Vagina (tissue), 2 donors: ENCODE measurements around the gene ZNF827. TPM values are rescaled to one million over a fixed set of nuclear protein-coding genes. Genes with fewer than 3 reads are reported as not detected.

Experiments
- DNase-seq, 2 donors: peaks; one replicate each; pipeline ENCODE4 v3.0.0-alpha.2; 2017; ENCODE audit errors: extremely low spot score in 2 of 2
- H3K27ac ChIP-seq: fragments of 200-600 bp; sonication (generic); one replicate; pipeline ENCODE4 v1.5.1; 2019
- H3K27me3 ChIP-seq: fragments of 200-600 bp; sonication (generic); one replicate; pipeline ENCODE4 v1.5.1; 2019
- H3K36me3 ChIP-seq, 2 donors: fragments of 200-600 bp; sonication (generic); one replicate each; pipeline ENCODE4 v1.5.1; 2017 to 2019
- H3K4me1 ChIP-seq: fragments of 200-600 bp; sonication (generic); one replicate; pipeline ENCODE4 v1.5.1; 2019
- H3K4me3 ChIP-seq, 2 donors: fragments of 200-600 bp; sonication (generic); 1 replicate in 1 of 2; 2 replicates in 1 of 2; pipeline ENCODE4 v1.5.1; 2016 to 2019
- H3K9me3 ChIP-seq: fragments of 200-600 bp; sonication (generic); one replicate; pipeline ENCODE4 v1.5.1; 2019
- CTCF ChIP-seq, 3 experiments: fragments of 450-650 bp in 2 of 3; fragments of 200-600 bp in 1 of 3; sonication (generic) in 1 of 3; IDR thresholded peaks; one replicate each; pipeline ENCODE4 v1.5.1; 2017 to 2019; ENCODE audit warnings: antibody characterized with exemption in 3 of 3, mild to moderate bottlenecking in 2 of 3, moderate library complexity in 2 of 3
- POLR2A ChIP-seq, 2 donors: fragments of 450-650 bp; IDR thresholded peaks; one replicate each; pipeline ENCODE4 v1.6.1; 2017; ENCODE audit warnings: antibody characterized with exemption in 2 of 2, mild to moderate bottlenecking in 2 of 2, moderate library complexity in 2 of 2
- POLR2AphosphoS5 ChIP-seq, 2 donors: sonication (generic); formaldehyde crosslinking; IDR thresholded peaks; one replicate each; pipeline ENCODE4 v1.9.0; 2017; ENCODE audit warnings: antibody characterized with exemption in 2 of 2, mild to moderate bottlenecking in 2 of 2, low read depth in 1 of 2; ENCODE audit not compliant: insufficient read depth in 1 of 2
- intact Hi-C: fragments of 100-400 bp; cut with DNase I; formaldehyde crosslinking; loops from one replicate; pipeline ENCODE4 v1.15.1; 2023
- total RNA-seq: library from RNA; depleted of rRNA; stranded (reverse); fragments of >200 nt; gene quantifications from one replicate; pipeline ENCODE4 v1.2.3, GENCODE V29; 2016

Gene ZNF827
- total RNA-seq, 1 donor from 2014 or later = 19.2 TPM

- H3K27ac ChIP-seq = no peak overlapping the region
- no peak for TF ChIP-seq POLR2A (IDR thresholded peaks at IDR 0.05)
- no peak for TF ChIP-seq POLR2AphosphoS5 (IDR thresholded peaks at IDR 0.05; ENCODE audit: insufficient read depth in 1 of 2, low read depth in 1 of 2)
- TF ChIP-seq CTCF (IDR thresholded peaks at IDR 0.05) = no peak
- H3K27me3 ChIP-seq = no peaks in the 10 kb centered on the region
- no peak for DNase-seq
- intact Hi-C loops = no loop called here
- H3K4me3 ChIP-seq = no peak overlapping the region
- no peaks in the 10 kb centered on the region for H3K4me1 ChIP-seq
- no peaks in the 10 kb centered on the region for H3K9me3 ChIP-seq
- H3K36me3 ChIP-seq = peaks cover 0 to 12% of the 10 kb centered on the region in 2 donors
These were observed 182.4 kb downstream of the ZNF827 start for GRCh38 chr4:145756244-145756643.

DNA sequence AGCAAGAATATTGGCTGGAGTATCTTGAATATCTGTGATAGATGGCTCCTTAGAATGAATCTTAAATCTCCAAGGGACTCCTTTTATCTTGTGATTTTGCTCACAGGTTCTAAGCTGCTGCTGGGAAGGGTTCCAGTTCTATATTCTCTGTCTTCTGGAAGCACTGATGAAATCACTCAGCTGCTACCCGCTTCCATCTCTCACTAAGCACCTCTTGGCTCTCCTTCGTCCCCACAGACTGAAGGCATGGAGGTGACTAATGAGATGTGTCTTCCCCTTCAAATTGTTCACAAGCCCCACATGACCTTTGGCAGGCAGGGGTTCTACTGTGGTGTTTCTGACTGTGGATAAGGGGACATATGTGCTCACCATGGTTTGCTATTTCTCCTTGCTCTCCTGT is 182.8 kb downstream of the ZNF827 start:
- H3K9me3 ChIP-seq = no peaks in the 10 kb centered on the region
- H3K27ac ChIP-seq = no peak overlapping the region
- DNase-seq = no peak
- intact Hi-C loops = no loop called here
- H3K4me3 ChIP-seq = no peak overlapping the region
- H3K36me3 ChIP-seq = peaks cover 0 to 8% of the 10 kb centered on the region in 2 donors
- H3K4me1 ChIP-seq = no peaks in the 10 kb centered on the region
- no peaks in the 10 kb centered on the region for H3K27me3 ChIP-seq
- no peak for TF ChIP-seq POLR2AphosphoS5 (IDR thresholded peaks at IDR 0.05; ENCODE audit: insufficient read depth in 1 of 2, low read depth in 1 of 2)
- no peak for TF ChIP-seq POLR2A (IDR thresholded peaks at IDR 0.05)
- TF ChIP-seq CTCF (IDR thresholded peaks at IDR 0.05) = no peak

DNA sequence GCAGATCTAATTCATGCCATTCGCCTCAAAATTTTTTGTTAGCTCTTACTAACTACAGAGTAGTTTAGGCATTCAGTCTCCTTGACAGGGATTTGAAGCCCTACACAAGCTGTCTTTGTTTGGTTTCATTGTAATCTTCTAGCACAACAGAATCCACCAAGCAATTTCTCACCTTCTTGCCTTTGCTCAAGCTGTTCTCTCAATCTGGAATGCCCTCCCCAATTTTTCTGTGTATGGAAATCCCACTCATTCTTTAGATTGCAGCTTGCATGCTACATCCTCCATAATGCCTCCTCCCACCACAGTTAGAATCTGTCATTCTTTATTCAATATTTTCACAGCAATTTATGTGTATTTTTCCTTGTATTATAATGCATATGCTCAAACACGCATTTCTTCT is 195.0 kb downstream of the ZNF827 start:
- DNase-seq = no peak
- Histone ChIP-seq H3K27me3 (no peaks in the 10 kb centered on the region), H3K4me1 (no peaks in the 10 kb centered on the region), H3K27ac (no peak overlapping the region), H3K36me3 (no peaks in the 10 kb centered on the region), H3K4me3 (no peak overlapping the region), H3K9me3 (no peaks in the 10 kb centered on the region)
- TF ChIP-seq POLR2A (IDR thresholded peaks at IDR 0.05) = no peak
- TF ChIP-seq CTCF (IDR thresholded peaks at IDR 0.05) = no peak
- no peak for TF ChIP-seq POLR2AphosphoS5 (IDR thresholded peaks at IDR 0.05; ENCODE audit: insufficient read depth in 1 of 2, low read depth in 1 of 2)
- intact Hi-C loops = no loop called here

DNA sequence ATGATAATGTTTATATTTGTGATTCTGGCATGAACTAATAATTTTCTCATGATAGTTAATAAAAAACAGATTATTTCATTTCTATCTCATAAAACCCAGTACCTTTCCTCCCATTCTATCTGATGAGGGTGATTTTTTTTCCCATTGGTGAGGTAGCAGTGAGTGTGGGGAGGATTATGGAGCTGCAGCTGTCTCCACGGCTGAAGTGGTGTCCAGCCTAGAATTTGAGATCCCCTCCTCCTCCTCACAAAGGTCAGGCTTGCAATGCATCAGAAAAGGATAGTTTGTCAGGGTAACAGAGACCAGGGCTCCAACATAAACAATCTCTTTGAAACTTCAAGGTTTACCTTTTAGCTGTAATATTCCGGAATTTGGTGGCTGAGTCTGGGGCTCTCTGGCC is 197.8 kb downstream of the ZNF827 start:
- Histone ChIP-seq H3K27ac (no peak overlapping the region), H3K9me3 (no peaks in the 10 kb centered on the region), H3K4me3 (no peak overlapping the region), H3K4me1 (peaks cover 4% of the 10 kb centered on the region), H3K27me3 (no peaks in the 10 kb centered on the region), H3K36me3 (no peaks in the 10 kb centered on the region)
- intact Hi-C loops = no loop called here
- no peak for DNase-seq
- no peak for TF ChIP-seq POLR2AphosphoS5 (IDR thresholded peaks at IDR 0.05; ENCODE audit: insufficient read depth in 1 of 2, low read depth in 1 of 2)
- TF ChIP-seq POLR2A (IDR thresholded peaks at IDR 0.05) = no peak
- no peak for TF ChIP-seq CTCF (IDR thresholded peaks at IDR 0.05)

DNA sequence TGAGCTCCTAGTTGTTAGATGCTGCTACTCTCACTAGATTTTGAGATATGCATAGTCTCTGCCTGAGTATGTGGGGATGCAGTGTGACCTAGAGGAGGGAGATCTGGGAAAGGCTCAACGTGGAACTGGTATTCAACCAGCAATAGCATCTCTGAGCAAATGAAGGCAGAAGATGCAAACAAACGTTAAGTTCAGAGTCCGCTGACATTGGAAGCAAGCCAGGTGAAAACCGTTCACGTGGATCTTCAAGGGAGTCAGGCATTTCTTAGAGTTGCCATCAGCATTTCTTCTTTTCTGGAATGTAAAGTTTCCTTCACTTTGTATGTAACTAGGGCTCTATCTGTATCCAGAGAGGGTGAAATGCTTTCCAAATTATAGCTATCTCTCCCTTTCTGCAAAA is 198.8 kb downstream of the ZNF827 start:
- intact Hi-C loops = loop anchor here (10.0 kb wide), 1 partner anchor 115 kb away; no protein-coding TSS in a partner anchor
- H3K27me3 ChIP-seq = no peaks in the 10 kb centered on the region
- H3K9me3 ChIP-seq = no peaks in the 10 kb centered on the region

More for the DNA sequence above, 198.8 kb downstream of the ZNF827 start:
- H3K27ac ChIP-seq = no peak overlapping the region
- DNase-seq = no peak
- H3K36me3 ChIP-seq = no peaks in the 10 kb centered on the region
- H3K4me1 ChIP-seq = peaks cover 13% of the 10 kb centered on the region
- no peak overlapping the region for H3K4me3 ChIP-seq
- no peak for TF ChIP-seq POLR2A (IDR thresholded peaks at IDR 0.05)
- no peak for TF ChIP-seq CTCF (IDR thresholded peaks at IDR 0.05)
- no peak for TF ChIP-seq POLR2AphosphoS5 (IDR thresholded peaks at IDR 0.05; ENCODE audit: insufficient read depth in 1 of 2, low read depth in 1 of 2)
